ENCODE measurements around the gene RAD51D. TPM values are rescaled to one million over a fixed set of nuclear protein-coding genes. Genes with fewer than 3 reads are reported as not detected.

The RAD51D gene
- total RNA-seq, 1 donor from 2014 or later, result 12.4 TPM

- FAIRE-seq, result no peak
- Histone ChIP-seq H3K36me3 (ENCODE audit: insufficient read depth, low read length) (no peaks in the 10 kb centered on the region), H3K4me1 (ENCODE audit: insufficient read depth, low read length) (no peaks in the 10 kb centered on the region), H3K9ac (ENCODE audit: low read length) (no peak overlapping the region), H2AFZ (ENCODE audit: low read depth, low read length) (no peak overlapping the region), H3K27ac (ENCODE audit: low read depth, low read length) (no peak overlapping the region), H3K4me3 (ENCODE audit: insufficient read depth, low read depth, low read length) (no peak overlapping the region), H3K9me3 (ENCODE audit: insufficient read depth, low read depth, low read length) (no peaks in the 10 kb centered on the region), H4K20me1 (ENCODE audit: insufficient read depth, low read length) (no peaks in the 10 kb centered on the region), H3K4me2 (ENCODE audit: low read length) (no peak overlapping the region), H3K79me2 (ENCODE audit: insufficient read depth, low read length) (no peaks in the 10 kb centered on the region), H3K27me3 (ENCODE audit: insufficient read depth, low read length) (peaks cover 7% of the 10 kb centered on the region)
- Mint-ChIP-seq H3K27ac (ENCODE audit: unreplicated experiment) (no peak overlapping the region), H3K36me3 (ENCODE audit: low read depth, unreplicated experiment) (no peaks in the 10 kb centered on the region), H3K4me3 (ENCODE audit: unreplicated experiment) (no peak overlapping the region), H3K4me1 (ENCODE audit: low read depth, unreplicated experiment) (peaks cover 5% of the 10 kb centered on the region), H3K27me3 (ENCODE audit: low read depth, unreplicated experiment) (peaks cover 15% of the 10 kb centered on the region), H3K9me3 (ENCODE audit: unreplicated experiment) (no peaks in the 10 kb centered on the region)
- TF ChIP-seq CTCF (IDR thresholded peaks at IDR 0.05; ENCODE audit: insufficient read depth, low read depth, low read length) (no peak), EZH2 (IDR thresholded peaks at IDR 0.05; ENCODE audit: insufficient read depth, low read length) (no peak)
- no peak for DNase-seq (ENCODE audit: low read depth)
These were observed 43.1 kb upstream of the RAD51D start for GRCh38 chr17:35162755-35163154.

GRCh38 chr17:35161281-35161761, 41.7 kb upstream of the RAD51D start:
- Histone ChIP-seq H3K27me3 (ENCODE audit: insufficient read depth, low read length) (peaks cover 7% of the 10 kb centered on the region), H3K79me2 (ENCODE audit: insufficient read depth, low read length) (no peaks in the 10 kb centered on the region), H3K4me1 (ENCODE audit: insufficient read depth, low read length) (no peaks in the 10 kb centered on the region), H4K20me1 (ENCODE audit: insufficient read depth, low read length) (no peaks in the 10 kb centered on the region), H3K4me2 (ENCODE audit: low read length) (no peak overlapping the region), H3K27ac (ENCODE audit: low read depth, low read length) (no peak overlapping the region), H3K9me3 (ENCODE audit: insufficient read depth, low read depth, low read length) (no peaks in the 10 kb centered on the region), H3K36me3 (ENCODE audit: insufficient read depth, low read length) (no peaks in the 10 kb centered on the region), H2AFZ (ENCODE audit: low read depth, low read length) (no peak overlapping the region), H3K4me3 (ENCODE audit: insufficient read depth, low read depth, low read length) (no peak overlapping the region), H3K9ac (ENCODE audit: low read length) (no peak overlapping the region)
- Mint-ChIP-seq H3K4me1 (ENCODE audit: low read depth, unreplicated experiment) (peaks cover 3% of the 10 kb centered on the region), H3K4me3 (ENCODE audit: unreplicated experiment) (no peak overlapping the region), H3K9me3 (ENCODE audit: unreplicated experiment) (no peaks in the 10 kb centered on the region), H3K27me3 (ENCODE audit: low read depth, unreplicated experiment) (peaks cover 15% of the 10 kb centered on the region), H3K27ac (ENCODE audit: unreplicated experiment) (no peak overlapping the region), H3K36me3 (ENCODE audit: low read depth, unreplicated experiment) (no peaks in the 10 kb centered on the region)
- no peak for DNase-seq (ENCODE audit: low read depth)
- no peak for FAIRE-seq
- TF ChIP-seq EZH2 (IDR thresholded peaks at IDR 0.05; ENCODE audit: insufficient read depth, low read length), result no peak
- no peak for TF ChIP-seq CTCF (IDR thresholded peaks at IDR 0.05; ENCODE audit: insufficient read depth, low read depth, low read length)

DNA sequence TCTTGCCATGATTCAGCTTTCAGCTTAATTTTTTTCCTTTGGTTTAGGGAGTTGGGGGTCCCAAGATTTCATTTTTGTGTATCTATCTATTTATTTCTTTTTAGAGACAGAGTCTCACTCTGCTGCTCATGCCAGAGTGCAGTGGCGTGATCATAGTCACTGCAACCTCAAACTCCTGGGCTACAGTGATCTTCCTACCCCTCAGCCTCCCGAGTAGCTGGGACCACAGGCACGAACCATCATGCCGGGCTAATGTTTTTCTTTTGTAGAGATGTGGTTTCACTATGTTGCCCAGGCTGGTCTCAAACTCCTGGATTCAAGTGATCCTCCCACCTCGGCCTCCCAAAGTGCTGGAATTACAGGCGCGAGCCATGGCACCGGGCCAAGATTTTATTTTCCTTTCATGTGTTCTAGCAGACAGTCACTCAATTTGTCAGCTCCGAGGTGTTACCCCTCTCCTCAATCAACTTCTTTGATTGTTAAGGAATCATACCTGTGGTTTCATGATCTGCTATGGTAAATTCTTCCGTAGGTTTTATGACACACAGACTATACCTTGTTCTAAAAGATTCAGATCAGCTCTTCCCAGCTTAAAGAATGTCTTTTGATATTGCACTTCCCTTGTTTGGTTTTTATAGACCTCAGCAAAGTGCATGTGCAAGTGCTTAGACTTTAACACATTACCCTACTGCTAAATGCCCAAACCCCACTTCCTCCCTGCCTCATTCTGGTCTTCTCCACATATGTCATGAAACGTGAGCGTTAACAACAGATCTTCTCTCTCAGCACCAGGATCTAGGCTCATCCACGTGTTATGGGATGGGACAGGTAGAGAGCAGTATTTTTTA, 40.9 kb upstream of the RAD51D start:
- DNase-seq (ENCODE audit: low read depth) (no peak), FAIRE-seq (no peak)
- Mint-ChIP-seq H3K4me3 (ENCODE audit: unreplicated experiment) (no peak overlapping the region), H3K27ac (ENCODE audit: unreplicated experiment) (no peak overlapping the region), H3K9me3 (ENCODE audit: unreplicated experiment) (no peaks in the 10 kb centered on the region), H3K36me3 (ENCODE audit: low read depth, unreplicated experiment) (no peaks in the 10 kb centered on the region), H3K27me3 (ENCODE audit: low read depth, unreplicated experiment) (peaks cover 15% of the 10 kb centered on the region), H3K4me1 (ENCODE audit: low read depth, unreplicated experiment) (peaks cover 3% of the 10 kb centered on the region)
- no peak overlapping the region for H2AFZ ChIP-seq (ENCODE audit: low read depth, low read length)
- H3K9ac ChIP-seq (ENCODE audit: low read length), result no peak overlapping the region
- no peaks in the 10 kb centered on the region for H4K20me1 ChIP-seq (ENCODE audit: insufficient read depth, low read length)
- H3K79me2 ChIP-seq (ENCODE audit: insufficient read depth, low read length), result no peaks in the 10 kb centered on the region
- H3K4me3 ChIP-seq (ENCODE audit: insufficient read depth, low read depth, low read length), result no peak overlapping the region
- H3K27ac ChIP-seq (ENCODE audit: low read depth, low read length), result no peak overlapping the region
- TF ChIP-seq CTCF (IDR thresholded peaks at IDR 0.05; ENCODE audit: insufficient read depth, low read depth, low read length) (no peak), EZH2 (IDR thresholded peaks at IDR 0.05; ENCODE audit: insufficient read depth, low read length) (no peak)
- H3K4me1 ChIP-seq (ENCODE audit: insufficient read depth, low read length), result no peaks in the 10 kb centered on the region
- no peaks in the 10 kb centered on the region for H3K9me3 ChIP-seq (ENCODE audit: insufficient read depth, low read depth, low read length)
- no peak overlapping the region for H3K4me2 ChIP-seq (ENCODE audit: low read length)
- peaks cover 7% of the 10 kb centered on the region for H3K27me3 ChIP-seq (ENCODE audit: insufficient read depth, low read length)
- H3K36me3 ChIP-seq (ENCODE audit: insufficient read depth, low read length), result no peaks in the 10 kb centered on the region

Measured in astrocyte (in vitro differentiated cells and primary cell).